DND-41 (cell line): ENCODE results near the gene ADAM15.

ENCODE experiments used
- CTCF ChIP-seq: IDR thresholded peaks from 2 replicates; pipeline ENCODE4 v1.5.1; 2012; ENCODE audit warnings: borderline replicate concordance, low read length, moderate library complexity, mild to moderate bottlenecking; ENCODE audit not compliant: poor library complexity, severe bottlenecking; ENCODE audit errors: extremely low read depth
- EZH2 ChIP-seq: IDR thresholded peaks from 3 replicates; pipeline ENCODE4 v1.6.1; 2012; ENCODE audit warnings: borderline replicate concordance, low read depth, mild to moderate bottlenecking, moderate library complexity, low read length, inconsistent platforms; ENCODE audit not compliant: severe bottlenecking

GRCh38 chr1:155084722-155085503 lies 33.8 kb downstream of the ADAM15 start:
- TF ChIP-seq CTCF (peak; percentile 97), EZH2 (no peak)
